NCI-H2227 treated with DMSO at 0.1 percent for 48 hours (cell line): ENCODE results near the gene CPSF7.
A peak's percentile ranks its signal among the peaks of the same experiment; 100 is the strongest.
"Not testable (repeated sequence)": the region's sequence is repeated elsewhere in the genome, so short reads cannot be mapped to it uniquely, and the experiment has no call there.

Experiments used
- DNase-seq: peaks from one replicate; lab custom pipeline; 2025; lab: John Stamatoyannopoulos, UW

Gene CPSF7

GRCh38 chr11:61429691-61430582 is at the start of gene CPSF7, which contains the start of gene SDHAF2:
Gene CPSF7, minus strand, starts transcription at chr11:61429975. Its CDS starts 740 bp downstream, at chr11:61429235.
Gene SDHAF2, plus strand, starts transcription at chr11:61430124. Its CDS starts 23 bp downstream, at chr11:61430147.
- DNase-seq = peak; percentile 96

- peak; percentile 12 for DNase-seq
Measured at GRCh38 chr11:61477727-61478148, 48.0 kb upstream of the CPSF7 start.

GRCh38 chr11:61477126-61477525 is 47.4 kb upstream of the CPSF7 start:
- no peak for DNase-seq

GRCh38 chr11:61476371-61476770 is 46.6 kb upstream of the CPSF7 start:
- DNase-seq = no peak

GRCh38 chr11:61475433-61475832 is 45.7 kb upstream of the CPSF7 start:
- DNase-seq = no peak

GRCh38 chr11:61474013-61474643 is 44.4 kb upstream of the CPSF7 start:
- DNase-seq = no peak

- no peak for DNase-seq
Measured at GRCh38 chr11:61473370-61474012, 43.7 kb upstream of the CPSF7 start.

- no peak for DNase-seq
Measured at GRCh38 chr11:61472868-61473267, 43.1 kb upstream of the CPSF7 start.

GRCh38 chr11:61472282-61472681 is 42.5 kb upstream of the CPSF7 start:
- no peak for DNase-seq

- no peak for DNase-seq
Measured at GRCh38 chr11:61468002-61468401, 38.2 kb upstream of the CPSF7 start.

- not testable (repeated sequence) for DNase-seq
Measured at GRCh38 chr11:61467602-61468001, 37.8 kb upstream of the CPSF7 start.

GRCh38 chr11:61460986-61461385 is 31.2 kb upstream of the CPSF7 start:
- DNase-seq = no peak

GRCh38 chr11:61460474-61460881 is 30.7 kb upstream of the CPSF7 start:
- DNase-seq = no peak

GRCh38 chr11:61454520-61454919 is 24.7 kb upstream of the CPSF7 start:
- DNase-seq = no peak

GRCh38 chr11:61453695-61454094 is 23.9 kb upstream of the CPSF7 start:
- no peak for DNase-seq

- no peak for DNase-seq
Measured at GRCh38 chr11:61452825-61453224, 23.1 kb upstream of the CPSF7 start.

GRCh38 chr11:61448552-61448927 is 18.8 kb upstream of the CPSF7 start:
- DNase-seq = no peak

GRCh38 chr11:61447601-61448551 is 18.1 kb upstream of the CPSF7 start:
- no peak for DNase-seq

GRCh38 chr11:61446211-61446651 is 16.5 kb upstream of the CPSF7 start:
- DNase-seq = peak; percentile 84

- DNase-seq = no peak
Measured at GRCh38 chr11:61445516-61445915, 15.7 kb upstream of the CPSF7 start.

GRCh38 chr11:61442616-61443015 is 12.8 kb upstream of the CPSF7 start:
- no peak for DNase-seq
